ENCODE measurements around the gene AGBL1. TPM values are rescaled to one million over a fixed set of nuclear protein-coding genes. Genes with fewer than 3 reads are reported as not detected.

Gene AGBL1
- polyA plus RNA-seq, 1 donor (not counting 4 experiments of a cell fraction or from before 2014, with no cell fraction given): not detected

- Histone ChIP-seq H3K4me1 (ENCODE audit: control insufficient read depth, extremely low read depth, insufficient read depth, low read length) (no peaks in the 10 kb centered on the region), H3K9me3 (ENCODE audit: control insufficient read depth, low read depth, low read length) (peaks cover 2% of the 10 kb centered on the region), H3K27ac (ENCODE audit: control insufficient read depth, insufficient read depth, low read length) (no peak overlapping the region), H3K4me2 (ENCODE audit: control insufficient read depth, extremely low read depth, insufficient read depth, low read depth, low read length) (no peak overlapping the region), H3K9me1 (ENCODE audit: control insufficient read depth, extremely low read depth, insufficient read depth, low read length) (no peaks in the 10 kb centered on the region), H3K79me2 (ENCODE audit: control insufficient read depth, insufficient read depth, low read length) (no peaks in the 10 kb centered on the region), H3K27me3 (ENCODE audit: control insufficient read depth, extremely low read depth, insufficient read depth, low read length) (no peaks in the 10 kb centered on the region), H3K9ac (ENCODE audit: control insufficient read depth, extremely low read depth, insufficient read depth, low read length) (no peak overlapping the region), H2AFZ (ENCODE audit: control insufficient read depth, low read length) (no peak overlapping the region), H3K4me3 (ENCODE audit: control insufficient read depth in 2 of 3, extremely low read depth in 1 of 3, insufficient read depth in 2 of 3, low read depth in 1 of 3, low read length in 3 of 3) (no peak overlapping the region), H3K36me3 (ENCODE audit: control insufficient read depth in 2 of 2, extremely low read depth in 1 of 2, insufficient read depth in 2 of 2, low read length in 2 of 2) (no peaks in the 10 kb centered on the region), H4K20me1 (ENCODE audit: control insufficient read depth, extremely low read depth, insufficient read depth, low read length) (no peaks in the 10 kb centered on the region)
- FAIRE-seq: no peak
- TF ChIP-seq EZH2 (IDR thresholded peaks at IDR 0.05; ENCODE audit: low read length) (no peak), CTCF (optimal IDR thresholded peaks at IDR 0.05 in 1 of 3, IDR thresholded peaks at IDR 0.05 in 1 of 3, conservative IDR thresholded peaks at IDR 0.05 in 1 of 3; ENCODE audit: extremely low read depth in 1 of 3, insufficient read depth in 2 of 3, low read length in 3 of 3) (no peak)
- dilution Hi-C loops (cut with MboI; ENCODE audit: extremely low pct_ligation_motif_present, low sequenced_read_pairs): no loop called here
- DNase-seq (ENCODE audit: low read depth, low spot score): no peak
Observed at GRCh38 chr15:86076468-86076867, 3.2 kb upstream of the AGBL1 start.

GRCh38 chr15:86077070-86077469, 2.6 kb upstream of the AGBL1 start:
- DNase-seq (ENCODE audit: low read depth, low spot score) (no peak), FAIRE-seq (no peak)
- no peaks in the 10 kb centered on the region for H3K4me1 ChIP-seq (ENCODE audit: control insufficient read depth, extremely low read depth, insufficient read depth, low read length)
- H3K27me3 ChIP-seq (ENCODE audit: control insufficient read depth, extremely low read depth, insufficient read depth, low read length): no peaks in the 10 kb centered on the region
- no peaks in the 10 kb centered on the region for H3K36me3 ChIP-seq (ENCODE audit: control insufficient read depth in 2 of 2, extremely low read depth in 1 of 2, insufficient read depth in 2 of 2, low read length in 2 of 2)
- no peak overlapping the region for H3K4me3 ChIP-seq (ENCODE audit: control insufficient read depth in 2 of 3, extremely low read depth in 1 of 3, insufficient read depth in 2 of 3, low read depth in 1 of 3, low read length in 3 of 3)
- TF ChIP-seq EZH2 (IDR thresholded peaks at IDR 0.05; ENCODE audit: low read length) (no peak), CTCF (optimal IDR thresholded peaks at IDR 0.05 in 1 of 3, IDR thresholded peaks at IDR 0.05 in 1 of 3, conservative IDR thresholded peaks at IDR 0.05 in 1 of 3; ENCODE audit: extremely low read depth in 1 of 3, insufficient read depth in 2 of 3, low read length in 3 of 3) (no peak)
- H4K20me1 ChIP-seq (ENCODE audit: control insufficient read depth, extremely low read depth, insufficient read depth, low read length): no peaks in the 10 kb centered on the region
- no peak overlapping the region for H3K27ac ChIP-seq (ENCODE audit: control insufficient read depth, insufficient read depth, low read length)
- no peak overlapping the region for H3K9ac ChIP-seq (ENCODE audit: control insufficient read depth, extremely low read depth, insufficient read depth, low read length)
- dilution Hi-C loops (cut with MboI; ENCODE audit: extremely low pct_ligation_motif_present, low sequenced_read_pairs): no loop called here
- H3K4me2 ChIP-seq (ENCODE audit: control insufficient read depth, extremely low read depth, insufficient read depth, low read depth, low read length): no peak overlapping the region
- H3K79me2 ChIP-seq (ENCODE audit: control insufficient read depth, insufficient read depth, low read length): no peaks in the 10 kb centered on the region
- H3K9me1 ChIP-seq (ENCODE audit: control insufficient read depth, extremely low read depth, insufficient read depth, low read length): no peaks in the 10 kb centered on the region
- H3K9me3 ChIP-seq (ENCODE audit: control insufficient read depth, low read depth, low read length): peaks cover 2% of the 10 kb centered on the region
- no peak overlapping the region for H2AFZ ChIP-seq (ENCODE audit: control insufficient read depth, low read length)
